ENCODE data around the gene RAB5B. TPM values are rescaled to one million over a fixed set of nuclear protein-coding genes. Genes with fewer than 3 reads are reported as not detected.
"Not testable (repeated sequence)": the region's sequence is repeated elsewhere in the genome, so short reads cannot be mapped to it uniquely, and the experiment has no call there.

RAB5B gene
- total and polyA plus RNA-seq, 7 donors = 82.8 to 113 (median 101) TPM

GRCh38 chr12:55979069-55979468, 5.2 kb downstream of the RAB5B start:
- Histone ChIP-seq H3K36me3 (peaks cover 0 to 35% (median 11%) of the 10 kb centered on the region in 4 donors), H3K27ac (no peak overlapping the region), H3K4me1 (peaks cover 0 to 45% (median 28%) of the 10 kb centered on the region in 4 donors), H3K9me3 (no peaks in the 10 kb centered on the region), H3K27me3 (no peaks in the 10 kb centered on the region), H3K4me3 (no peak overlapping the region)
- TF ChIP-seq EP300 (IDR thresholded peaks at IDR 0.05) = no peak
- DNase-seq = no peak
- 95 to 97% methylated on average over 3 of the region's 3 CpGs for WGBS, 2 donors
- intact Hi-C loops (cut with DNase I) = no loop called here

GRCh38 chr12:55981882-55982281, 8.0 kb downstream of the RAB5B start:
- intact Hi-C loops (cut with DNase I); H3K27ac ChIP-seq; DNase-seq; H3K27me3 ChIP-seq; H3K4me3 ChIP-seq; H3K9me3 ChIP-seq: not testable (repeated sequence)
- peaks cover 5 to 60% (median 26%) of the 10 kb centered on the region in 4 donors for H3K36me3 ChIP-seq
- H3K4me1 ChIP-seq = peaks cover 0 to 24% (median 5%) of the 10 kb centered on the region in 4 donors
- 70 to 81% methylated on average over 5 of the region's 5 CpGs for WGBS, 2 donors

DNA sequence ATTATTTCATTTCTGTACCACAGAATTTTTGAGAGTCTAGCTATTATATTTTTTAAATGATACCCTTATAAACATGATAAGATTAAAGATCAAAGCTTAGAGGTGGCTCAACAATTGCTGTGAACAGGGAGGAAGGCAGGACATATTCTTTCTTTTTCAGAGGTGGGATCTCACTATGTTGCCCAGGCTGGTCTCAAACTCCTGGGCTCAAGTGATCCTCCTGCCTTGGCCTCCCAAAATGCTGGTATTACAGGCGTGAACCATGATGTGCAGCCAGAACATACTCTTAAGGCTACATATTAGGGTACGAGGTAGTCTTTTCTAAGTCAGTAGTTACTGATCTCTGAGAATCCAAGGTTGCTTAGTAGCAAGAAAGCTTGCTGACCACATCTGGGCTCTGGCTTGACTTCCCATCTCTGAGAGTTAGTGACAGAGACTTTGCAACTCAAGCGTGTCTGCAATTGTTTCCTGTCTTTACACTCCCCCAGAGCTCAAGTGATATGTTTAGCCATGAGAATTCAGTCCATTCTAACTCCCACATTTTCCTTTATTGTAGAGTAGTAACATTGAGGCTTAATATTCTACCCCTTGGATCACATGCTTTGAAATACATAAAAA, 8.6 kb downstream of the RAB5B start:
- Histone ChIP-seq H3K27me3 (no peaks in the 10 kb centered on the region), H3K27ac (no peak overlapping the region), H3K36me3 (peaks cover 10 to 62% (median 29%) of the 10 kb centered on the region in 4 donors), H3K4me3 (no peak overlapping the region), H3K9me3 (no peaks in the 10 kb centered on the region), H3K4me1 (peaks cover 0 to 18% (median 2%) of the 10 kb centered on the region in 4 donors)
- intact Hi-C loops (cut with DNase I) = no loop called here
- DNase-seq = no peak
- TF ChIP-seq EP300 (IDR thresholded peaks at IDR 0.05) (no peak), POLR2AphosphoS5 (IDR thresholded peaks at IDR 0.05) (no peak), POLR2A (IDR thresholded peaks at IDR 0.05) (no peak)
- TF ChIP-seq, protein P1, sequence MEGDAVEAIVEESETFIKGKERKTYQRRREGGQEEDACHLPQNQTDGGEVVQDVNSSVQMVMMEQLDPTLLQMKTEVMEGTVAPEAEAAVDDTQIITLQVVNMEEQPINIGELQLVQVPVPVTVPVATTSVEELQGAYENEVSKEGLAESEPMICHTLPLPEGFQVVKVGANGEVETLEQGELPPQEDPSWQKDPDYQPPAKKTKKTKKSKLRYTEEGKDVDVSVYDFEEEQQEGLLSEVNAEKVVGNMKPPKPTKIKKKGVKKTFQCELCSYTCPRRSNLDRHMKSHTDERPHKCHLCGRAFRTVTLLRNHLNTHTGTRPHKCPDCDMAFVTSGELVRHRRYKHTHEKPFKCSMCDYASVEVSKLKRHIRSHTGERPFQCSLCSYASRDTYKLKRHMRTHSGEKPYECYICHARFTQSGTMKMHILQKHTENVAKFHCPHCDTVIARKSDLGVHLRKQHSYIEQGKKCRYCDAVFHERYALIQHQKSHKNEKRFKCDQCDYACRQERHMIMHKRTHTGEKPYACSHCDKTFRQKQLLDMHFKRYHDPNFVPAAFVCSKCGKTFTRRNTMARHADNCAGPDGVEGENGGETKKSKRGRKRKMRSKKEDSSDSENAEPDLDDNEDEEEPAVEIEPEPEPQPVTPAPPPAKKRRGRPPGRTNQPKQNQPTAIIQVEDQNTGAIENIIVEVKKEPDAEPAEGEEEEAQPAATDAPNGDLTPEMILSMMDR (IDR thresholded peaks at IDR 0.05) = no peak
- WGBS, 2 donors = 61 to 84% methylated on average over 3 of the region's 3 CpGs

DNA sequence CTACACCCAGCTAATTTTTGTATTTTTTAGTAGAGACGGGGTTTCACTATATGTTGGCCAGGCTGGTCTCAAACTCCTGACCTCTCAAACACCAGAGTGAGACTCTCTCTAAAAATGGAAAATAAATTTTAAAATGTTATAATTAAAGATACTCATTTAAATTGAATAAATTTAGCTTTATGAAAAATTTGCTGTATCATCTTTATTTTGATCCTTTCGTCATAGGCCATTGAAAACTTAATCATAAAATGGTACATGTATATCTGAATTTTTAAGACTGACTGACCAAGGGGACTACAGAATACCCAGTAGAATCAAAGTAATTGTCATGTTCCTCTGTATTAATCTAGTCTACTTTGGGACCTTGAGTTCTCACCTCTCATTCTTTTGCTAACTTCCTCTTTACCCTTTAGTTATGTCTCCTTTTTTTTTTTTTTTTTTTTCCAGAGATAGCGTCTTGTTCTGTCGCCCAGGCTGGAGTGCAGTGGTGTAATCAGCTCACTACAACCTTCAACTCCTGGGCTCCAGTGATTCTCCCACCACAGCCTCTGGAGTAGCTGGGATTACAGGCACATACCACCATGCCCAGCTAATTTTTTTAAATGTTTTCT, 9.5 kb downstream of the RAB5B start:
- Histone ChIP-seq H3K9me3 (no peaks in the 10 kb centered on the region), H3K4me3 (no peak overlapping the region), H3K4me1 (peaks cover 0 to 10% (median 0%) of the 10 kb centered on the region in 4 donors), H3K36me3 (peaks cover 11 to 71% (median 37%) of the 10 kb centered on the region in 4 donors), H3K27me3 (no peaks in the 10 kb centered on the region), H3K27ac (no peak overlapping the region)
- intact Hi-C loops (cut with DNase I) = no loop called here
- TF ChIP-seq POLR2A (IDR thresholded peaks at IDR 0.05) (no peak), EP300 (IDR thresholded peaks at IDR 0.05) (no peak), POLR2AphosphoS5 (IDR thresholded peaks at IDR 0.05) (no peak)
- TF ChIP-seq, protein P1 (IDR thresholded peaks at IDR 0.05) = no peak
- no peak for DNase-seq
- 79 to 88% methylated on average over 4 of the region's 4 CpGs for WGBS, 2 donors

DNA sequence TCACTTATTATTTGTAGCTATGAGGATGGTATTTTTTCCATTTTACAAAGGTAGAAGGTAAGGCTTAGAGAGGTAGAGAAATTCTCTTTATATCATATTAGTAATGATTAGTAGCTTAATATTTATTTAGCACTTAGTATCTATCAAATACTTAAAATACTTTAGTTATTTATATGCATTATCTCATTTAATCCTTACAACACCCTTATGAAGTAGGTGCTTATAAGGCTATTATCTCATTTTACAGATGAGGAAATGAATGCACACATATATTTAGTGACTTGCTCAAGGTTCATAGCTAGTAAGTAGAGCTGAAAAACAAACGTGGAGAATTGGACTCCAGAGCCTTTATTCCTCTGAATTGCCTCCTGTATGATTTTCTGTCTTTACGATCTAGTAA, 11.0 kb downstream of the RAB5B start:
- H3K27ac ChIP-seq = no peak overlapping the region
- intact Hi-C loops (cut with DNase I) = no loop called here
- peaks cover 11 to 87% (median 49%) of the 10 kb centered on the region in 4 donors for H3K36me3 ChIP-seq
- DNase-seq = no peak
- no peaks in the 10 kb centered on the region for H3K27me3 ChIP-seq
- TF ChIP-seq, protein P1 (IDR thresholded peaks at IDR 0.05) = no peak
- TF ChIP-seq POLR2AphosphoS5 (IDR thresholded peaks at IDR 0.05) = no peak
- TF ChIP-seq POLR2A (IDR thresholded peaks at IDR 0.05) = no peak
- no peak for TF ChIP-seq EP300 (IDR thresholded peaks at IDR 0.05)
- peaks cover 0 to 4% (median 0%) of the 10 kb centered on the region in 4 donors for H3K4me1 ChIP-seq
- 50 to 72% methylated on average over 2 of the region's 2 CpGs for WGBS, 2 donors
- H3K9me3 ChIP-seq = no peaks in the 10 kb centered on the region
- H3K4me3 ChIP-seq = no peak overlapping the region

All from sigmoid colon (tissue), 7 donors.